ENCODE data around the gene GMPPA.

DNA sequence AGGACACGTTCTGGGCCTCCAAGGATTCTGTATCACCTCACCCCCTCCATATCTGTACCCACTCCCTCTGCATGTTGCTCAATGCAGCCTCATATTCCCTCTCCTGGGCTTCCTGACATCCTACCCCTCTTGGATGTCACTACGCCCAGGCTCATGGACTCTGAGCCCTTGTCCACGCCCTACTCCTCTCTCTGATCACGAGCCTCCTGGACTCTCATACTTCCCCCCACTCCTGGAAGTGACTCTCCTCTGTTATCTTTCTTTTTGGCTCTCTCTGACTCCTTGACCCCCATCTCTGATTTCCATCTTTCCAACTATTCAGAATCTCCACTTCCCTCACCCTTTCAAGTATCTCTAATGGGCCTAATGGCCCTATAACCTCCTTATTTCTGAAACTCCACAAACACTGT, 47.3 kb downstream of the GMPPA start:
- TF ChIP-seq, protein P1, sequence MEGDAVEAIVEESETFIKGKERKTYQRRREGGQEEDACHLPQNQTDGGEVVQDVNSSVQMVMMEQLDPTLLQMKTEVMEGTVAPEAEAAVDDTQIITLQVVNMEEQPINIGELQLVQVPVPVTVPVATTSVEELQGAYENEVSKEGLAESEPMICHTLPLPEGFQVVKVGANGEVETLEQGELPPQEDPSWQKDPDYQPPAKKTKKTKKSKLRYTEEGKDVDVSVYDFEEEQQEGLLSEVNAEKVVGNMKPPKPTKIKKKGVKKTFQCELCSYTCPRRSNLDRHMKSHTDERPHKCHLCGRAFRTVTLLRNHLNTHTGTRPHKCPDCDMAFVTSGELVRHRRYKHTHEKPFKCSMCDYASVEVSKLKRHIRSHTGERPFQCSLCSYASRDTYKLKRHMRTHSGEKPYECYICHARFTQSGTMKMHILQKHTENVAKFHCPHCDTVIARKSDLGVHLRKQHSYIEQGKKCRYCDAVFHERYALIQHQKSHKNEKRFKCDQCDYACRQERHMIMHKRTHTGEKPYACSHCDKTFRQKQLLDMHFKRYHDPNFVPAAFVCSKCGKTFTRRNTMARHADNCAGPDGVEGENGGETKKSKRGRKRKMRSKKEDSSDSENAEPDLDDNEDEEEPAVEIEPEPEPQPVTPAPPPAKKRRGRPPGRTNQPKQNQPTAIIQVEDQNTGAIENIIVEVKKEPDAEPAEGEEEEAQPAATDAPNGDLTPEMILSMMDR (IDR thresholded peaks at IDR 0.05) = no peak
- TF ChIP-seq POLR2A (IDR thresholded peaks at IDR 0.05) = no peak
